H7 (cell line): Measurements from ENCODE around the gene LSMEM2. TPM values are rescaled to one million over a fixed set of nuclear protein-coding genes. Genes with fewer than 3 reads are reported as not detected.
"Not testable (repeated sequence)": the region's sequence is repeated elsewhere in the genome, so short reads cannot be mapped to it uniquely, and the experiment has no call there.

Experiments used
- DNase-seq: peaks from one replicate; pipeline ENCODE4 v3.0.0; 2012
- H3K27me3 ChIP-seq: 2 replicates; pipeline ENCODE4 v1.6.0; 2011; ENCODE audit warnings: mild to moderate bottlenecking, low read length; ENCODE audit not compliant: control insufficient read depth, insufficient read depth
- H3K36me3 ChIP-seq: replicated peaks from 2 replicates; pipeline ENCODE4 v1.5.1; 2011; ENCODE audit warnings: low read length; ENCODE audit not compliant: control insufficient read depth, insufficient read depth
- H3K4me3 ChIP-seq: 2 replicates; pipeline ENCODE4 v1.5.1; 2011; ENCODE audit warnings: low read depth, mild to moderate bottlenecking, control low read depth, low read length, moderate library complexity; ENCODE audit not compliant: insufficient read depth
- total RNA-seq: library from RNA; depleted of rRNA; stranded (reverse); fragments of >200 nt; shearing (Covaris generic); gene quantifications from 2 replicates; pipeline ENCODE4 v1.2.3, GENCODE V29; 2014

Gene LSMEM2
- total RNA-seq, 1 experiment from 2014 or later, result 0.07 TPM

- Histone ChIP-seq H3K36me3 (peaks cover 24% of the 10 kb centered on the region), H3K4me3 (no peak overlapping the region), H3K27me3 (no peaks in the 10 kb centered on the region)
- peak; percentile 89 for DNase-seq
Measured at GRCh38 chr3:50256978-50257890, 21.7 kb upstream of the LSMEM2 start.

GRCh38 chr3:50258029-50258680, 20.7 kb upstream of the LSMEM2 start:
- no peak for DNase-seq
- no peaks in the 10 kb centered on the region for H3K27me3 ChIP-seq

GRCh38 chr3:50258979-50259378, 19.9 kb upstream of the LSMEM2 start:
- no peak overlapping the region for H3K4me3 ChIP-seq
- no peaks in the 10 kb centered on the region for H3K27me3 ChIP-seq
- H3K36me3 ChIP-seq, result peaks cover 19% of the 10 kb centered on the region
- peak; percentile 78 for DNase-seq

More at GRCh38 chr3:50258029-50258680, 20.7 kb upstream of the LSMEM2 start:
- H3K4me3 ChIP-seq, result no peak overlapping the region
- H3K36me3 ChIP-seq, result peaks cover 20% of the 10 kb centered on the region

GRCh38 chr3:50259432-50260026, 19.4 kb upstream of the LSMEM2 start:
- Histone ChIP-seq H3K4me3 (no peak overlapping the region), H3K36me3 (peaks cover 19% of the 10 kb centered on the region), H3K27me3 (no peaks in the 10 kb centered on the region)
- no peak for DNase-seq

- H3K27me3 ChIP-seq, result no peaks in the 10 kb centered on the region
Measured at GRCh38 chr3:50260027-50260941, 18.6 kb upstream of the LSMEM2 start.

GRCh38 chr3:50260942-50261441, 17.9 kb upstream of the LSMEM2 start:
- H3K4me3 ChIP-seq, result peak overlapping the region; percentile 51; the same call in 1 of the 2 replicates
- H3K36me3 ChIP-seq, result peaks cover 17% of the 10 kb centered on the region
- no peak for DNase-seq
- no peaks in the 10 kb centered on the region for H3K27me3 ChIP-seq

More at GRCh38 chr3:50260027-50260941, 18.6 kb upstream of the LSMEM2 start:
- DNase-seq, result peak; percentile 99
- H3K4me3 ChIP-seq, result peak overlapping the region; percentile 51
- H3K36me3 ChIP-seq, result peaks cover 17% of the 10 kb centered on the region

GRCh38 chr3:50261505-50261904, 17.4 kb upstream of the LSMEM2 start:
- Histone ChIP-seq H3K36me3 (peaks cover 12% of the 10 kb centered on the region), H3K4me3 (no peak overlapping the region), H3K27me3 (no peaks in the 10 kb centered on the region)
- DNase-seq, result no peak

GRCh38 chr3:50262200-50262599, 16.7 kb upstream of the LSMEM2 start:
- not testable (repeated sequence) for H3K27me3 ChIP-seq, H3K36me3 ChIP-seq, DNase-seq, H3K4me3 ChIP-seq

GRCh38 chr3:50262778-50263177, 16.1 kb upstream of the LSMEM2 start:
- Histone ChIP-seq H3K27me3 (no peaks in the 10 kb centered on the region), H3K4me3 (no peak overlapping the region), H3K36me3 (peaks cover 2% of the 10 kb centered on the region)
- DNase-seq, result no peak

GRCh38 chr3:50263478-50264382, 15.2 kb upstream of the LSMEM2 start:
- Histone ChIP-seq H3K27me3 (no peaks in the 10 kb centered on the region), H3K4me3 (no peak overlapping the region), H3K36me3 (no peaks in the 10 kb centered on the region)
- DNase-seq, result no peak

- Histone ChIP-seq H3K4me3 (no peak overlapping the region), H3K27me3 (no peaks in the 10 kb centered on the region), H3K36me3 (no peaks in the 10 kb centered on the region)
- DNase-seq, result peak; percentile 98
Measured at GRCh38 chr3:50264383-50264963, 14.4 kb upstream of the LSMEM2 start.

- DNase-seq, result no peak
- no peak overlapping the region for H3K4me3 ChIP-seq
Measured at GRCh38 chr3:50264964-50265485, 13.9 kb upstream of the LSMEM2 start.

More at GRCh38 chr3:50264964-50265485, 13.9 kb upstream of the LSMEM2 start:
- no peaks in the 10 kb centered on the region for H3K27me3 ChIP-seq
- no peaks in the 10 kb centered on the region for H3K36me3 ChIP-seq
